Breast epithelium (tissue), 4 donors: ENCODE data around the gene KL. TPM values are rescaled to one million over a fixed set of nuclear protein-coding genes. Genes with fewer than 3 reads are reported as not detected.

Experiments
- DNase-seq, 2 donors: peaks; one replicate each; pipeline ENCODE4 v3.0.0-alpha.2; 2019; ENCODE audit warnings: low spot score in 2 of 2
- H3K27ac ChIP-seq, 2 donors: fragments of 200-600 bp; sonication (generic) in 1 of 2; one replicate each; pipeline ENCODE4 v1.5.1; 2016 to 2019; ENCODE audit warnings: mild to moderate bottlenecking in 1 of 2
- H3K27me3 ChIP-seq, 2 donors: fragments of 200-600 bp; sonication (generic) in 1 of 2; one replicate each; pipeline versions ENCODE4 v1.5.1 to v1.6.0; 2017 to 2019; ENCODE audit warnings: control low read depth in 1 of 2, mild to moderate bottlenecking in 1 of 2
- H3K36me3 ChIP-seq: fragments of 200-600 bp; one replicate; pipeline ENCODE4 v1.5.1; 2019
- H3K4me1 ChIP-seq, 2 donors: fragments of 200-600 bp; sonication (generic); one replicate each; pipeline ENCODE4 v1.5.1; 2016 to 2019; ENCODE audit warnings: control low read depth in 1 of 2
- H3K4me3 ChIP-seq, 3 donors: fragments of 200-600 bp; sonication (generic); 1 replicate in 2 of 3; 2 replicates in 1 of 3; pipeline ENCODE4 v1.5.1; 2016 to 2019; ENCODE audit warnings: mild to moderate bottlenecking in 3 of 3, moderate library complexity in 2 of 3
- H3K9me3 ChIP-seq, 2 donors: fragments of 200-600 bp; sonication (generic) in 1 of 2; one replicate each; pipeline ENCODE4 v1.5.1; 2016 to 2019; ENCODE audit warnings: control low read depth in 1 of 2
- POLR2A ChIP-seq: fragments of 450-650 bp; IDR thresholded peaks from one replicate; pipeline ENCODE4 v1.6.1; 2016; ENCODE audit warnings: antibody characterized with exemption, mild to moderate bottlenecking, moderate library complexity
- POLR2AphosphoS5 ChIP-seq, 3 donors: sonication (generic); formaldehyde crosslinking; IDR thresholded peaks; one replicate each; pipeline ENCODE4 v1.6.1; 2017; ENCODE audit warnings: antibody characterized with exemption in 3 of 3
- intact Hi-C: fragments of 100-400 bp; cut with DNase I; formaldehyde crosslinking; loops from one replicate; pipeline ENCODE4 v1.15.1; 2023; ENCODE audit warnings: low total_unique reads
- total RNA-seq, 3 donors: library from RNA; depleted of rRNA; stranded (reverse); fragments of >200 nt; gene quantifications; one replicate each; pipeline ENCODE4 v1.1.0, GENCODE V29; 2016
- TF ChIP-seq, protein P1 (sequence below), 3 donors: fragments of 450-650 bp; IDR thresholded peaks; one replicate each; pipeline ENCODE4 v1.5.1; 2016 to 2017; ENCODE audit warnings: antibody characterized with exemption in 3 of 3, mild to moderate bottlenecking in 3 of 3, moderate library complexity in 3 of 3

Gene KL
- total RNA-seq, 3 donors from 2014 or later: 2.7 to 4.3 (median 2.9) TPM

DNA sequence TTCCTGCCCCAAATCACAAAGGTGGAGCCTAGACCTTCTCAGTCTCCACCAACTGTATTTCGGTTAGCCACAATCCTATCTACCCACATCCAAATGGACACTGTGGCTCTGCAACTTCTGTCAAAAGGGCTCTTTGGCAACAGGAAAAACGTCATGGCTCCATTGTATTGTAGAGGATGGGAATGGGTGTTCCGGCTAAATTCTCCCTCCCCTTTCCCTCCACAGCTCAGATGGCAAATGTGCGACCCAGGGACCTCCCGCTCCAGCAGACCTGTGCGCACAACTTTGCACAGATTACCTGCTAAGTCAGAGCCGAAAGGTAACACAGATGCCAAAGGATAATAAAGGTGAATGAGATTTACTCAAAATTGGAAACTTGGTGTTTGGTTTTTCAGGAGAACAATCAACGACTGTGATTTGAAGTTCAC is 968 bp upstream of the KL start:
- no peaks in the 10 kb centered on the region for H3K36me3 ChIP-seq
- intact Hi-C loops: no loop called here
- peak overlapping the region; percentile 58 to 83 (median 58) for H3K4me3 ChIP-seq
- DNase-seq: no peak
- H3K4me1 ChIP-seq: peaks cover 0 to 6% of the 10 kb centered on the region in 2 donors
- TF ChIP-seq POLR2A (no peak), POLR2AphosphoS5 (IDR thresholded peaks at IDR 0.05) (no peak)
- TF ChIP-seq, protein P1, sequence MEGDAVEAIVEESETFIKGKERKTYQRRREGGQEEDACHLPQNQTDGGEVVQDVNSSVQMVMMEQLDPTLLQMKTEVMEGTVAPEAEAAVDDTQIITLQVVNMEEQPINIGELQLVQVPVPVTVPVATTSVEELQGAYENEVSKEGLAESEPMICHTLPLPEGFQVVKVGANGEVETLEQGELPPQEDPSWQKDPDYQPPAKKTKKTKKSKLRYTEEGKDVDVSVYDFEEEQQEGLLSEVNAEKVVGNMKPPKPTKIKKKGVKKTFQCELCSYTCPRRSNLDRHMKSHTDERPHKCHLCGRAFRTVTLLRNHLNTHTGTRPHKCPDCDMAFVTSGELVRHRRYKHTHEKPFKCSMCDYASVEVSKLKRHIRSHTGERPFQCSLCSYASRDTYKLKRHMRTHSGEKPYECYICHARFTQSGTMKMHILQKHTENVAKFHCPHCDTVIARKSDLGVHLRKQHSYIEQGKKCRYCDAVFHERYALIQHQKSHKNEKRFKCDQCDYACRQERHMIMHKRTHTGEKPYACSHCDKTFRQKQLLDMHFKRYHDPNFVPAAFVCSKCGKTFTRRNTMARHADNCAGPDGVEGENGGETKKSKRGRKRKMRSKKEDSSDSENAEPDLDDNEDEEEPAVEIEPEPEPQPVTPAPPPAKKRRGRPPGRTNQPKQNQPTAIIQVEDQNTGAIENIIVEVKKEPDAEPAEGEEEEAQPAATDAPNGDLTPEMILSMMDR (IDR thresholded peaks at IDR 0.05): no peak
- H3K27ac ChIP-seq: peak overlapping the region in 1 of 2 donors; percentile 91
- peaks cover 2 to 6% of the 10 kb centered on the region in 2 donors for H3K27me3 ChIP-seq
- no peaks in the 10 kb centered on the region for H3K9me3 ChIP-seq

DNA sequence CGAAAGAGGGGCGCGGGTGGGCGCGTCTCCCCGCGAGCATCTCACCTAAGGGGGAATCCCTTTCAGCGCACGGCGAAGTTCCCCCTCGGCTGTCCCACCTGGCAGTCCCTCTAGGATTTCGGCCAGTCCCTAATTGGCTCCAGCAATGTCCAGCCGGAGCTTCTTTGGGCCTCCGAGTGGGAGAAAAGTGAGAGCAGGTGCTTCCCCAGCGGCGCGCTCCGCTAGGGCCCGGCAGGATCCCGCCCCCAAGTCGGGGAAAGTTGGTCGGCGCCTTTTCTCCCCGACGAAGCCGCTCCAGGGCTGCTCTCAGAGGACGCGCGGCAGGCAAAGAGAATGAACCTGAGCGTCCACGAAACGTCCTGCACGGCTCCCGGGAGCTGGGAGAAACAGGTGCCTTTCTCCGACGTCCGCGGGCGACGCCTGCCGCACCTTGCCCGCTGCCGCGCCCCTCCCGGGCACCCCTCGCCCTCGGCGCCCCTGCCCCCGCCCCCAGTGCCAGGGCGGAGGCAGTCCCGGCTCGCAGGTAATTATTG is 366 bp upstream of the KL start:
- peak overlapping the region; percentile 58 to 83 (median 58) for H3K4me3 ChIP-seq
- H3K27me3 ChIP-seq: peaks cover 2 to 6% of the 10 kb centered on the region in 2 donors
- no peaks in the 10 kb centered on the region for H3K36me3 ChIP-seq
- peak overlapping the region; percentile 13 to 91 for H3K27ac ChIP-seq
- intact Hi-C loops: no loop called here
- peaks cover 0 to 6% of the 10 kb centered on the region in 2 donors for H3K4me1 ChIP-seq
- TF ChIP-seq POLR2A: no peak
- no peak for TF ChIP-seq POLR2AphosphoS5 (IDR thresholded peaks at IDR 0.05)
- TF ChIP-seq, protein P1 (IDR thresholded peaks at IDR 0.05): no peak
- DNase-seq: peak in 1 of 2 donors; percentile 51
- no peaks in the 10 kb centered on the region for H3K9me3 ChIP-seq

DNA sequence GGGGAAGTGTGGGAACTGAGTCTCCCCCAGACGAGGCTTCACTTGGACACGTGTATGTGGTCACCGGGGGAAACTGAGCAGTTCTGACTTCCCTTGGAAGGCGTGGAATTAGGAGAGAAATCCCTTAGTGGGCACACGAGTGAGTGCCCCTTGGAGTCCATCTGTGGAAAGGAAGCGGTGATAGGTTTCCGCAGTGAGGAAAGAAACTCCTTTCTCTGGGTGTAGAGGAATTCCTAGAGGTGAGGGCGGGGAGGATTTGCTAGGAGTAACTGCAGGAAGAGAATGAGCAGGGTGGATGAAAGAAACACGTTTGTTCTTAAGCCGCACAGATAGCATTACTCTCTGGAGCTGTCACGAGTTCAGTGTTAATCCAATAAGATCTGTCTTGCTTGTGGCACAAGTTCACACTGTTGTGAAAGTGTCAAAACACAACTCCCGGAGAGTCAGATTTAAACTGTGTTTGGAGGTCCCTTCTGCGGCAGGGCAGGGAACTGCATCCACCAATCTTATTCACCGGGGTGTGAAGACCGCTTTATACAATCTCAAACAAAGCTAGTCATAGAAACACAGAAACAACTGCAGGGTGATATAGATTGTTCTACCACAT is 1.2 kb downstream of the KL start:
- no peak for DNase-seq
- peaks cover 0 to 6% of the 10 kb centered on the region in 2 donors for H3K4me1 ChIP-seq
- peak overlapping the region; percentile 58 to 83 (median 58) for H3K4me3 ChIP-seq
- no peaks in the 10 kb centered on the region for H3K9me3 ChIP-seq
- no peaks in the 10 kb centered on the region for H3K36me3 ChIP-seq
- no peak for TF ChIP-seq POLR2AphosphoS5 (IDR thresholded peaks at IDR 0.05)
- TF ChIP-seq, protein P1 (IDR thresholded peaks at IDR 0.05): peak; percentile 37 to 61 (median 53)
- TF ChIP-seq POLR2A: no peak
- H3K27ac ChIP-seq: peak overlapping the region; percentile 68 to 91
- H3K27me3 ChIP-seq: peaks cover 2 to 6% of the 10 kb centered on the region in 2 donors
- intact Hi-C loops: no loop called here

DNA sequence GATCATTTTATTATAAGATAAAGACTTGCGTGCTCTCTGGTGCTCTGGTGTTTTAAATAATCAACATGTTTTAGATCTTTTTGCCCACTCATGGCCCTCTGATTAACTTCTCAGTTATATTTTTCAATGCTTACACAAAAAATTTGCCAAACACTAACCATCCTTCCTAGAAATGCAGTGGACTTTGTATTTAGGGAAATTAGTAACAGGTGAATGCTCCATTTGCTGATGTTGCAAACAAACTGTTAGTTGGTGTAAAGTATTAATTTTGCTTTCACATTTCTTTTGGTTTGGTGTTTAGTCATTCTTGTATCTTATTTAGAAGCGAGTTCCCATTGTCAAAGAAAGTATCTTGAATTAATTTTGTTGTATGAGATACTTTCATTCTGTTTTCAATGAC is 2.7 kb downstream of the KL start:
- no peak overlapping the region for H3K4me3 ChIP-seq
- intact Hi-C loops: no loop called here
- H3K9me3 ChIP-seq: no peaks in the 10 kb centered on the region
- H3K36me3 ChIP-seq: no peaks in the 10 kb centered on the region
- no peak for DNase-seq
- H3K4me1 ChIP-seq: peaks cover 0 to 6% of the 10 kb centered on the region in 2 donors
- H3K27me3 ChIP-seq: peaks cover 2 to 6% of the 10 kb centered on the region in 2 donors
- TF ChIP-seq POLR2AphosphoS5 (IDR thresholded peaks at IDR 0.05): no peak
- TF ChIP-seq, protein P1 (IDR thresholded peaks at IDR 0.05): no peak
- TF ChIP-seq POLR2A: no peak
- no peak overlapping the region for H3K27ac ChIP-seq

DNA sequence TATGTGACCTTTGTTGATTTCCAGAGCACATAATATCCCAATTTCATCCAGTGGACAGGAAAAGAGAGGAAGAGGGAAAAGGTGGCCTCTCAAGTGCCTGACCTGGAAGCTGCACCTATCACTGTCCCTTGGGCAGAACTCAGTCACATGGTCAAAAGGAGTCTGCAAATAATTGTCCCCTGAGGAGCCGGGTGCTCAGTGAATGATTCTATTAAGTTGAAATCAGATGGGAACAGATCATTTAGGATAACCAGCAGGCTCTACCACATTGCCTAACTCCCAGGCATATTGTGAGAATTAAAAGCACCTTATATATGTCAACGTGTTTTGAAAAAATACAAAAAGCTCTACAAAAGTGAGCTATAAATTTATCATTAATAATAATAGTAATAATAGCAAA is 6.8 kb downstream of the KL start:
- TF ChIP-seq POLR2A (no peak), POLR2AphosphoS5 (IDR thresholded peaks at IDR 0.05) (no peak)
- TF ChIP-seq, protein P1 (IDR thresholded peaks at IDR 0.05): no peak
- intact Hi-C loops: no loop called here
- no peaks in the 10 kb centered on the region for H3K9me3 ChIP-seq
- no peaks in the 10 kb centered on the region for H3K27me3 ChIP-seq
- H3K4me1 ChIP-seq: no peaks in the 10 kb centered on the region
- H3K36me3 ChIP-seq: no peaks in the 10 kb centered on the region
- no peak overlapping the region for H3K27ac ChIP-seq
- H3K4me3 ChIP-seq: no peak overlapping the region
- no peak for DNase-seq
